HepG2 (cell line): ENCODE results near the gene DNM3. TPM values are rescaled to one million over a fixed set of nuclear protein-coding genes. Genes with fewer than 3 reads are reported as not detected.

Experiments
- CERS6 ChIP-seq: sonication (generic); formaldehyde crosslinking; IDR thresholded peaks from 2 replicates; pipeline ENCODE4 v1.5.0; 2020; ENCODE audit warnings: missing genetic modification reagents
- GABPB1 ChIP-seq: IDR thresholded peaks from 2 replicates; pipeline ENCODE4 v1.6.1; 2016; ENCODE audit warnings: mild to moderate bottlenecking, missing genetic modification reagents, moderate library complexity, missing compliant biosample characterization
- KIAA2018 ChIP-seq: sonication (generic); formaldehyde crosslinking; IDR thresholded peaks from 2 replicates; pipeline ENCODE4 v1.5.0; 2020; ENCODE audit warnings: mild to moderate bottlenecking, missing genetic modification reagents, borderline replicate concordance
- MLLT10 ChIP-seq: sonication (generic); formaldehyde crosslinking; IDR thresholded peaks from 2 replicates; pipeline ENCODE4 v1.4.0; 2020; ENCODE audit warnings: missing genetic modification reagents
- polyA plus RNA-seq, 8 experiments: library from polyadenylated mRNA; depleted of rRNA in 3 of 8; stranded (reverse) in 7 of 8; unstranded in 1 of 8; fragments of >200 nt; fragmentation: Illumina TruSeq in 4 of 8; extraction: Trizol in 4 of 8; gene quantifications; 2 replicates each; pipeline versions ENCODE4 v1.2.1 to v1.2.3, GENCODE V29; 2011 to 2016; ENCODE audit warnings: low read depth in 4 of 8, missing spikeins in 1 of 8, mixed read lengths in 1 of 8; ENCODE audit not compliant: insufficient read depth in 1 of 8
- total RNA-seq, 5 experiments: library from RNA; depleted of rRNA; stranded (reverse); fragments of >200 nt; fragmentation: Illumina TruSeq; extraction: Trizol; gene quantifications; 2 replicates each; pipeline ENCODE4 v1.2.3, GENCODE V29; 2016; ENCODE audit warnings: low read depth in 1 of 5

Gene DNM3
- total and polyA plus RNA-seq, 2 of the 13 experiments (the other 11 are each of a cell fraction or from before 2014, with no cell fraction given), result 0.05 TPM; not detected in 1

- TF ChIP-seq CERS6 (CRISPR knock-in tag) (no peak), MLLT10 (CRISPR knock-in tag) (no peak), GABPB1 (no peak), KIAA2018 (no peak)
- TF ChIP-seq, all 625 proteins: peak for 0
These were observed 26.6 kb upstream of the DNM3 start (continued) for GRCh38 chr1:171814692-171815091.
